K562 (cell line): ENCODE data around the gene GRHPR. TPM values are rescaled to one million over a fixed set of nuclear protein-coding genes. Genes with fewer than 3 reads are reported as not detected.

Experiments
- ATAC-seq: fragments of 200-7000 bp; cut with Tn5 transposase; 3 replicates; pipeline ENCODE4 v1.9.1; 2020; ENCODE audit warnings: moderate library complexity
- BruUV-seq: library from RNA; stranded (reverse); fragments of 400-500 nt; replicated peaks from 2 replicates; lab custom pipeline; 2021; lab: Mats Ljungman, UMichigan
- CTCF ChIA-PET: fragments of 300-600 bp; formaldehyde crosslinking; extraction: SDS; loops from one replicate; lab custom pipeline; 2021; ENCODE audit warnings: low intra/inter-chr PET ratio; lab: Yijun Ruan, JAX
- POLR2A ChIA-PET: fragments of 300-600, 350-650 bp; sonication (Branson Sonifier 250); formaldehyde crosslinking; extraction: SDS; loops from one replicate; lab custom pipeline; 2021; ENCODE audit warnings: antibody characterized with exemption, inconsistent platforms; lab: Yijun Ruan, JAX
- DNase-seq, 4 experiments: peaks; one replicate each; pipeline versions ENCODE4 v3.0.0 to v3.0.0-alpha.2; 2011 to 2018; ENCODE audit warnings: low spot score in 3 of 4, mixed read lengths in 3 of 4; ENCODE audit errors: extremely low read depth in 1 of 4
- FAIRE-seq: peaks from 2 replicates; lab custom pipeline; 2011; peaks lifted over from hg19 to GRCh38; lab: Jason Lieb, UNC
- H2AFZ ChIP-seq: 2 replicates; pipeline ENCODE4 v1.6.0; 2011; ENCODE audit warnings: low read depth, low read length, control low read depth, inconsistent platforms
- H3K27ac ChIP-seq: fragments of 200-600 bp; 3 replicates; pipeline ENCODE4 v1.8.0; 2011; ENCODE audit warnings: low read depth, mild to moderate bottlenecking, control low read depth, inconsistent platforms, low read length, moderate library complexity, mixed read lengths; ENCODE audit errors: extremely low read depth
- H3K27me3 ChIP-seq, 2 experiments: fragments of 300-600 bp in 1 of 2; 2 replicates in 1 of 2; 3 replicates in 1 of 2; pipeline versions ENCODE4 v1.6.0 to v1.8.0; 2011; ENCODE audit warnings: inconsistent platforms in 2 of 2, low read length in 2 of 2, mild to moderate bottlenecking in 1 of 2, mixed read lengths in 1 of 2, moderate library complexity in 1 of 2; ENCODE audit not compliant: control insufficient read depth in 2 of 2, insufficient read depth in 2 of 2
- H3K36me3 ChIP-seq: fragments of 300-600 bp; 3 replicates; pipeline ENCODE4 v1.8.0; 2011; ENCODE audit warnings: mild to moderate bottlenecking, low read length, inconsistent platforms; ENCODE audit not compliant: control insufficient read depth, insufficient read depth
- H3K4me1 ChIP-seq, 2 experiments: fragments of 200-600 bp in 1 of 2; replicated peaks in 1 of 2; 2 replicates in 1 of 2; 3 replicates in 1 of 2; pipeline versions ENCODE4 v1.5.1 to v1.8.0; 2011; ENCODE audit warnings: inconsistent platforms in 2 of 2, low read length in 2 of 2, mild to moderate bottlenecking in 1 of 2, mixed read lengths in 1 of 2, moderate library complexity in 1 of 2; ENCODE audit not compliant: control insufficient read depth in 2 of 2, insufficient read depth in 2 of 2
- H3K4me2 ChIP-seq: 2 replicates; pipeline ENCODE4 v1.6.1; 2011; ENCODE audit warnings: low read length, control low read depth, inconsistent platforms, mixed read lengths; ENCODE audit not compliant: insufficient read depth
- H3K4me3 ChIP-seq: fragments of 200-600 bp; sonication (generic), shearing (Covaris generic); 2 replicates; pipeline ENCODE4 v1.5.1; 2016; ENCODE audit warnings: control low read depth, inconsistent platforms
- H3K79me2 ChIP-seq: fragments of 200-600 bp; 3 replicates; pipeline ENCODE4 v1.8.0; 2011; ENCODE audit warnings: low read length, inconsistent platforms; ENCODE audit not compliant: control insufficient read depth, insufficient read depth
- H3K9ac ChIP-seq, 2 experiments: 2 replicates each; pipeline versions ENCODE4 v1.6.0 to v1.6.1; 2011; ENCODE audit warnings: low read depth in 2 of 2, low read length in 2 of 2, control low read depth in 1 of 2, inconsistent platforms in 1 of 2, mild to moderate bottlenecking in 1 of 2, mixed read lengths in 1 of 2; ENCODE audit not compliant: insufficient read depth in 1 of 2
- H3K9me1 ChIP-seq: one replicate; pipeline ENCODE4 v1.6.0; 2011; ENCODE audit warnings: inconsistent platforms, mild to moderate bottlenecking, low read length, moderate library complexity; ENCODE audit not compliant: control insufficient read depth, insufficient read depth
- H3K9me3 ChIP-seq: replicated peaks from 2 replicates; pipeline ENCODE4 v1.5.1; 2011; ENCODE audit warnings: low read depth, low read length, inconsistent platforms; ENCODE audit not compliant: control insufficient read depth, insufficient read depth
- H4K20me1 ChIP-seq: replicated peaks from 2 replicates; pipeline ENCODE4 v1.6.1; 2011; ENCODE audit warnings: low read length, inconsistent platforms, mixed read lengths; ENCODE audit not compliant: control insufficient read depth, insufficient read depth
- BRCA1 ChIP-seq, 2 experiments: fragments of 450-650 bp in 1 of 2; sonication (generic) in 1 of 2; formaldehyde crosslinking in 1 of 2; IDR thresholded peaks; 2 replicates each; pipeline versions ENCODE4 v1.5.0 to v1.6.1; 2017 to 2020; ENCODE audit warnings: mild to moderate bottlenecking in 1 of 2, missing genetic modification reagents in 1 of 2
- CBX5 ChIP-seq: IDR thresholded peaks from 2 replicates; pipeline ENCODE4 v1.6.1; 2014; ENCODE audit warnings: low read depth, borderline replicate concordance
- EWSR1 ChIP-seq: fragments of 450-650 bp; IDR thresholded peaks from 2 replicates; pipeline ENCODE4 v1.6.1; 2018; ENCODE audit warnings: borderline replicate concordance, mild to moderate bottlenecking, low read depth, moderate library complexity; ENCODE audit not compliant: partially characterized antibody
- JUND ChIP-seq, 2 experiments: IDR thresholded peaks; 2 replicates in 1 of 2; 3 replicates in 1 of 2; pipeline ENCODE4 v1.6.1; 2011; ENCODE audit warnings: borderline replicate concordance in 2 of 2, low read depth in 2 of 2, low read length in 2 of 2, improper control_type of control experiment in 1 of 2, missing biosample characterization in 1 of 2, missing genetic modification characterization in 1 of 2, missing genetic modification reagents in 1 of 2
- KAT2B ChIP-seq: IDR thresholded peaks from one replicate; pipeline ENCODE4 v1.6.1; 2012; ENCODE audit warnings: low read depth, mild to moderate bottlenecking, control low read depth, inconsistent platforms, low read length, moderate library complexity
- MXD1 ChIP-seq: fragments of 250-450 bp; sonication (Bioruptor Pico); IDR thresholded peaks from 2 replicates; pipeline ENCODE4 v1.8.0; 2021; ENCODE audit warnings: borderline replicate concordance, mild to moderate bottlenecking, moderate library complexity; ENCODE audit not compliant: poor library complexity, severe bottlenecking
- MYNN ChIP-seq, 2 experiments: sonication (generic); formaldehyde crosslinking in 1 of 2; IDR thresholded peaks; 2 replicates each; pipeline versions ENCODE4 v1.5.0 to v1.6.1; 2016 to 2020; ENCODE audit warnings: antibody characterized with exemption in 1 of 2, missing genetic modification reagents in 1 of 2
- TFE3 ChIP-seq: fragments of 450-650 bp; formaldehyde crosslinking; IDR thresholded peaks from 2 replicates; pipeline ENCODE4 v1.4.0; 2020; ENCODE audit warnings: mild to moderate bottlenecking, mixed read lengths
- ZNF551 ChIP-seq: fragments of 250-450 bp; sonication (Bioruptor Pico); IDR thresholded peaks from 2 replicates; pipeline ENCODE4 v1.5.0; 2021; ENCODE audit warnings: mild to moderate bottlenecking, moderate library complexity
- ZNF77 ChIP-seq: fragments of 250-450 bp; sonication (Bioruptor Pico); IDR thresholded peaks from 2 replicates; pipeline ENCODE4 v1.5.0; 2020
- WGBS: fragments of 100-300 bp; shearing (Covaris generic); methylation state at CpG from one replicate; pipeline ENCODE4 v1.1.6; 2016; ENCODE audit warnings: low coverage, mixed read lengths; ENCODE audit not compliant: insufficient coverage; ENCODE audit errors: missing lambda C conversion rate; 5-methylcytosine and 5-hydroxymethylcytosine counted together
- in situ Hi-C: fragments of 300-500 bp; cut with MboI; formaldehyde crosslinking; loops from 4 replicates; pipeline ENCODE4 v1.15.0; 2018; ENCODE audit warnings: inconsistent platforms, mixed read lengths
- intact Hi-C: fragments of 100-400 bp; cut with micrococcal nuclease; formaldehyde crosslinking; loops from 2 replicates; pipeline ENCODE4 v1.14.2; 2022
- polyA plus RNA-seq, 8 experiments: library from polyadenylated mRNA; depleted of rRNA in 4 of 8; stranded (reverse) in 5 of 8; unstranded in 3 of 8; fragments of >200 nt; fragmentation: Nextera tagmentation in 2 of 8; fragmentation: Illumina TruSeq in 1 of 8; extraction: Ambion mirVana in 2 of 8; extraction: Trizol in 1 of 8; gene quantifications; 2 replicates each; pipeline versions ENCODE4 v1.2.1 to v1.2.3, GENCODE V29; 2011 to 2014; ENCODE audit warnings: inconsistent platforms in 1 of 8, missing spikeins in 1 of 8
- total RNA-seq, 7 experiments: library from RNA; depleted of rRNA in 6 of 7; stranded (reverse); fragments of >200 nt in 6 of 7; fragmentation: Illumina TruSeq in 2 of 7; extraction: Trizol in 2 of 7; gene quantifications; 2 replicates each; pipeline versions ENCODE4 v1.2.1 to v1.2.3, GENCODE V29; 2011 to 2021; ENCODE audit warnings: low replicate concordance in 1 of 7
- TF ChIP-seq, protein P1 (sequence below): sonication (generic); formaldehyde crosslinking; IDR thresholded peaks from 2 replicates; pipeline ENCODE4 v1.8.1; 2023; ENCODE audit warnings: missing genetic modification reagents, mild to moderate bottlenecking, borderline replicate concordance

The GRHPR gene
- total and polyA plus RNA-seq, 9 of the 15 experiments (the other 6 are each of a cell fraction or from before 2014, with no cell fraction given), result 38.9 to 144 (median 120) TPM

DNA sequence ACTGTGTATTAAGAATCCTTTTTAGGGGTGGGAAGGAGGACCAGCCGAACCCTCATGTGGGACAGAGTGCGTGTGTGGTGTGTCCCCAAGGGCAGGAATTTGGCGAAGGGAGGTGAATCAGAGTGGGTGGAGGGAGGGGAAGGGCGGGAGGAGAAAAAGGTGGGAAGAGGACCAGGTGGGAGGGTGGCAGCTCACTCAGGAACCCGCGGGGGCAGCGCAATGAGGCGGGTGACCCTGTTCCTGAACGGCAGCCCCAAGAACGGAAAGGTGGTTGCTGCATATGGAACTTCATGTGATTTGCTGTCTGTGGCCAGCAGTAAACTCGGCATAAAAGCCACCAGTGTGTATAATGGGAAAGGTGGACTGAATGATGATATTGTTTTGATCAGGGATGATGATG is 54.4 kb downstream of the GRHPR start:
- BruUV-seq, result no TSS peak
- no peaks in the 10 kb centered on the region; the same call in 1 of the 2 replicates for H3K9me3 ChIP-seq
- H3K79me2 ChIP-seq, result no peaks in the 10 kb centered on the region
- H3K27ac ChIP-seq, result no peak overlapping the region
- ChIA-PET CTCF (no interaction called here), POLR2A (interaction anchor here (0.7 kb wide), 1 partner anchor 1212 kb away, joined by 3 read pairs; no protein-coding TSS in a partner anchor)
- H3K4me2 ChIP-seq, result no peak overlapping the region
- intact Hi-C loops, result no loop called here
- WGBS, result 9% methylated on average over 10 of the region's 11 CpGs
- H2AFZ ChIP-seq, result no peak overlapping the region
- peaks cover 0 to 6% of the 10 kb centered on the region in 2 experiments; a peak in 4 of 5 replicates for H3K4me1 ChIP-seq
- H3K27me3 ChIP-seq, result peaks cover 7 to 8% of the 10 kb centered on the region in 2 experiments; a peak in 4 of 5 replicates
- H3K9ac ChIP-seq, result no peak overlapping the region
- no peaks in the 10 kb centered on the region for H4K20me1 ChIP-seq
- in situ Hi-C loops, result loop anchor here (25.0 kb wide), 1 partner anchor 885 kb away; no protein-coding TSS in a partner anchor
- ATAC-seq (no peak), FAIRE-seq (no peak), DNase-seq (no peak)
- no peak overlapping the region for H3K4me3 ChIP-seq
- no peaks in the 10 kb centered on the region for H3K36me3 ChIP-seq
- no peaks in the 10 kb centered on the region for H3K9me1 ChIP-seq
- no peak for TF ChIP-seq TFE3 (CRISPR knock-in tag)
- no peak for TF ChIP-seq KAT2B
- TF ChIP-seq BRCA1 (IDR thresholded peaks at IDR 0.05), result no peak
- no peak for TF ChIP-seq BRCA1 (CRISPR knock-in tag; IDR thresholded peaks at IDR 0.05)
- no peak for TF ChIP-seq EWSR1
- TF ChIP-seq, protein P1, sequence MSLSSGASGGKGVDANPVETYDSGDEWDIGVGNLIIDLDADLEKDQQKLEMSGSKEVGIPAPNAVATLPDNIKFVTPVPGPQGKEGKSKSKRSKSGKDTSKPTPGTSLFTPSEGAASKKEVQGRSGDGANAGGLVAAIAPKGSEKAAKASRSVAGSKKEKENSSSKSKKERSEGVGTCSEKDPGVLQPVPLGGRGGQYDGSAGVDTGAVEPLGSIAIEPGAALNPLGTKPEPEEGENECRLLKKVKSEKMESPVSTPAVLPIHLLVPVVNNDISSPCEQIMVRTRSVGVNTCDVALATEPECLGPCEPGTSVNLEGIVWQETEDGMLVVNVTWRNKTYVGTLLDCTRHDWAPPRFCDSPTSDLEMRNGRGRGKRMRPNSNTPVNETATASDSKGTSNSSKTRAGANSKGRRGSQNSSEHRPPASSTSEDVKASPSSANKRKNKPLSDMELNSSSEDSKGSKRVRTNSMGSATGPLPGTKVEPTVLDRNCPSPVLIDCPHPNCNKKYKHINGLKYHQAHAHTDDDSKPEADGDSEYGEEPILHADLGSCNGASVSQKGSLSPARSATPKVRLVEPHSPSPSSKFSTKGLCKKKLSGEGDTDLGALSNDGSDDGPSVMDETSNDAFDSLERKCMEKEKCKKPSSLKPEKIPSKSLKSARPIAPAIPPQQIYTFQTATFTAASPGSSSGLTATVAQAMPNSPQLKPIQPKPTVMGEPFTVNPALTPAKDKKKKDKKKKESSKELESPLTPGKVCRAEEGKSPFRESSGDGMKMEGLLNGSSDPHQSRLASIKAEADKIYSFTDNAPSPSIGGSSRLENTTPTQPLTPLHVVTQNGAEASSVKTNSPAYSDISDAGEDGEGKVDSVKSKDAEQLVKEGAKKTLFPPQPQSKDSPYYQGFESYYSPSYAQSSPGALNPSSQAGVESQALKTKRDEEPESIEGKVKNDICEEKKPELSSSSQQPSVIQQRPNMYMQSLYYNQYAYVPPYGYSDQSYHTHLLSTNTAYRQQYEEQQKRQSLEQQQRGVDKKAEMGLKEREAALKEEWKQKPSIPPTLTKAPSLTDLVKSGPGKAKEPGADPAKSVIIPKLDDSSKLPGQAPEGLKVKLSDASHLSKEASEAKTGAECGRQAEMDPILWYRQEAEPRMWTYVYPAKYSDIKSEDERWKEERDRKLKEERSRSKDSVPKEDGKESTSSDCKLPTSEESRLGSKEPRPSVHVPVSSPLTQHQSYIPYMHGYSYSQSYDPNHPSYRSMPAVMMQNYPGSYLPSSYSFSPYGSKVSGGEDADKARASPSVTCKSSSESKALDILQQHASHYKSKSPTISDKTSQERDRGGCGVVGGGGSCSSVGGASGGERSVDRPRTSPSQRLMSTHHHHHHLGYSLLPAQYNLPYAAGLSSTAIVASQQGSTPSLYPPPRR (CRISPR knock-in tag), result no peak
- TF ChIP-seq ZNF77 (CRISPR knock-in tag), result no peak
- no peak for TF ChIP-seq MXD1
- TF ChIP-seq CBX5, result no peak
- TF ChIP-seq JUND (IDR thresholded peaks at IDR 0.05; ENCODE audit: borderline replicate concordance, low read depth, low read length), result no peak
- TF ChIP-seq JUND (tag; IDR thresholded peaks at IDR 0.05; ENCODE audit: borderline replicate concordance, low read depth, low read length), result no peak
- TF ChIP-seq ZNF551 (CRISPR knock-in tag), result no peak
- no peak for TF ChIP-seq MYNN (IDR thresholded peaks at IDR 0.05)
- TF ChIP-seq MYNN (CRISPR knock-in tag; IDR thresholded peaks at IDR 0.05), result no peak
